ENCODE data around the gene CENPV.
A peak's percentile ranks its signal among the peaks of the same experiment; 100 is the strongest.

CENPV gene

DNA sequence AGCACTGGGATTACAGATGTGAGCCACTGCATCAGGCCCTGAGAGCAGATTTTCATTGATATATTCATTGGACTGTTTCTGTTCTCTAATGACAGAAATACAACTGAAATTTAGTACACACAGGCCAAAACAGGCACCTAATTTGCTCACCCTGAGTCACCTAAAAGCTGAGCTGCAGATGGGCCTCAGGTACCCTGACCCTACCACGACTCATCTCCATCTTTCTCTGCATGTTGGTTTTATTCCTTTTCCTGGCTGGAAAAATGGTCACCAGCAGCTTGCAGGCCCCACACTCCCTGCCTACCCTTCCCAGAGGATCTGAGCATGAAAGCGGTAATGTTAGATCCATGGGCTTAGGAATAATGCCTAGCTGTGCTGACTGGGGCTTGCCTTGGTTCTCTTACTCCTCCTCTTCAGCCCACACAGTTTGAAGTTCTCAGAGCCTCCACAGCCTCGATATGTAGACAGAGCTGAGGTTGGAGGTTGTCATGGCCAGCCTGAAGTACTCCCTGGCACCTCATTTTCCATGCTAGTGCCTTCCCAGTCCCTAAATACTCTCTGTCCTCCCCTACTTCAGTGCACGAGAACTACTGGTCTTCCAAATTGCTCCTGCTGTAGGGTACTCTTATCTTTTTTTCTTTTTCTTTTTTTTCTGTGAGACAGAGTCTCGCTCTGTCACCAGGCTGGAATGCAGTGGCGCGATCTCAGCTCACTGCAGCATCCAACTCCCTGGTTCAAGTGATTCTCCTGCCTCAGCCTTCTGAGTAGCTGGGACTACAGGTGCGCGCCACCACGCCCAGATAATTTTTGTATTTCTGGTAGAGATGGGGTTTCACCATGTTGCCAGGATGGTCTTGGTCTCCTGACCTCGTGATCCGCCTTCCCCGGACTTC is 51.1 kb downstream of the CENPV start:
- Histone ChIP-seq H3K36me3 (ENCODE audit: control insufficient read depth in 1 of 2, insufficient read depth in 2 of 2, low read depth in 1 of 2, low read length in 2 of 2) (peaks cover 12 to 21% of the 10 kb centered on the region in 2 experiments), H3K18ac (ENCODE audit: low read depth in 1 of 2, low read length in 2 of 2) (peak overlapping the region in 1 of 2 experiments; percentile 55), H3K4me3 (ENCODE audit: insufficient read depth in 1 of 2, low read depth in 1 of 2, low read length in 2 of 2) (no peak overlapping the region), H2BK120ac (ENCODE audit: low read depth, low read length) (no peak overlapping the region), H2AK5ac (ENCODE audit: low read length, severe bottlenecking) (no peak overlapping the region), H3K14ac (ENCODE audit: low read length in 2 of 2) (no peak overlapping the region), H4K91ac (ENCODE audit: low read length) (no peak overlapping the region), H3K79me1 (replicated peaks; ENCODE audit: low read length, poor library complexity, severe bottlenecking) (no peaks in the 10 kb centered on the region), H3K9me3 (ENCODE audit: control insufficient read depth, low read length) (no peaks in the 10 kb centered on the region), H3K23ac (ENCODE audit: low read length in 2 of 2) (no peak overlapping the region), H2BK12ac (ENCODE audit: low read length in 2 of 2) (peak overlapping the region in 1 of 2 experiments; percentile 4), H3K4ac (ENCODE audit: low read depth in 1 of 2, low read length in 2 of 2) (no peak overlapping the region), H3K4me1 (ENCODE audit: control insufficient read depth, insufficient read depth, low read depth, low read length) (peaks cover 7% of the 10 kb centered on the region), H2BK5ac (ENCODE audit: low read depth, low read length, poor library complexity, severe bottlenecking) (no peak overlapping the region), H2AFZ (ENCODE audit: low read depth, low read length) (no peak overlapping the region), H3K27me3 (ENCODE audit: control insufficient read depth in 1 of 2, insufficient read depth in 1 of 2, low read length in 2 of 2) (no peaks in the 10 kb centered on the region), H3K4me2 (ENCODE audit: low read length, poor library complexity, severe bottlenecking) (no peak overlapping the region), H3K27ac (ENCODE audit: low read length, poor library complexity, severe bottlenecking) (no peak overlapping the region), H4K8ac (ENCODE audit: low read length) (no peak overlapping the region), H3K9ac (ENCODE audit: low read length) (no peak overlapping the region), H2BK15ac (ENCODE audit: low read depth, poor library complexity, severe bottlenecking) (no peak overlapping the region)
- DNase-seq, result no peak
- 88% methylated on average over 13 of the region's 13 CpGs for WGBS

DNA sequence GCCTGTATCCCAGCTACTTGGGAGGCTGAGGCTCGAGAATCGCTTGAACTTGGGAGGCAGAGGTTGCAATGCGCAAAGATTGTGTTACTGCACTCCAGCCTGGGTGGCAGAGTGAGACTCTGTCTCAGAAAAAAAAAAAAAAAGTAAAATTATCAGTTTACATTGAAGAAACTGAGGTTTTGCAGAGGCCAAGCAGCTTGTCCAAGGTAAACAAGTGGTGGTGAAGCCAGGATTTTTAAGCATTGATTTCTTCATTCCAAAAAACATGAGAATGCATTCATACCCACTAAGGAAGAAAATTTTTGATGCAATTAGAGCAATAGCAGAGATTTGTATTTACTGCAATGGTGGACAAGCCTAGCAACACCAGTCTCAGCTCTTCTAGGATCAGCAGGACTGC is 52.7 kb downstream of the CENPV start:
- no peak overlapping the region for H4K91ac ChIP-seq (ENCODE audit: low read length)
- no peak overlapping the region for H3K14ac ChIP-seq (ENCODE audit: low read length in 2 of 2)
- H2BK5ac ChIP-seq (ENCODE audit: low read depth, low read length, poor library complexity, severe bottlenecking), result no peak overlapping the region
- H2BK12ac ChIP-seq (ENCODE audit: low read length in 2 of 2), result no peak overlapping the region
- no peaks in the 10 kb centered on the region for H3K27me3 ChIP-seq (ENCODE audit: control insufficient read depth in 1 of 2, insufficient read depth in 1 of 2, low read length in 2 of 2)
- 98% methylated on average over 3 of the region's 3 CpGs for WGBS
- H2AK5ac ChIP-seq (ENCODE audit: low read length, severe bottlenecking), result no peak overlapping the region
- no peak overlapping the region for H2AFZ ChIP-seq (ENCODE audit: low read depth, low read length)
- H3K27ac ChIP-seq (ENCODE audit: low read length, poor library complexity, severe bottlenecking), result no peak overlapping the region
- peaks cover 7 to 17% of the 10 kb centered on the region in 2 experiments for H3K36me3 ChIP-seq (ENCODE audit: control insufficient read depth in 1 of 2, insufficient read depth in 2 of 2, low read depth in 1 of 2, low read length in 2 of 2)
- H2BK120ac ChIP-seq (ENCODE audit: low read depth, low read length), result no peak overlapping the region
- DNase-seq, result no peak
- H3K4me2 ChIP-seq (ENCODE audit: low read length, poor library complexity, severe bottlenecking), result no peak overlapping the region
- no peak overlapping the region for H3K4ac ChIP-seq (ENCODE audit: low read depth in 1 of 2, low read length in 2 of 2)
- H3K79me1 ChIP-seq (replicated peaks; ENCODE audit: low read length, poor library complexity, severe bottlenecking), result no peaks in the 10 kb centered on the region
- no peak overlapping the region for H3K18ac ChIP-seq (ENCODE audit: low read depth in 1 of 2, low read length in 2 of 2)
- no peak overlapping the region for H3K23ac ChIP-seq (ENCODE audit: low read length in 2 of 2)
- peaks cover 6% of the 10 kb centered on the region for H3K4me1 ChIP-seq (ENCODE audit: control insufficient read depth, insufficient read depth, low read depth, low read length)
- no peaks in the 10 kb centered on the region for H3K9me3 ChIP-seq (ENCODE audit: control insufficient read depth, low read length)
- no peak overlapping the region for H4K8ac ChIP-seq (ENCODE audit: low read length)
- no peak overlapping the region for H2BK15ac ChIP-seq (ENCODE audit: low read depth, poor library complexity, severe bottlenecking)
- no peak overlapping the region for H3K4me3 ChIP-seq (ENCODE audit: insufficient read depth in 1 of 2, low read depth in 1 of 2, low read length in 2 of 2)
- H3K9ac ChIP-seq (ENCODE audit: low read length), result no peak overlapping the region

DNA sequence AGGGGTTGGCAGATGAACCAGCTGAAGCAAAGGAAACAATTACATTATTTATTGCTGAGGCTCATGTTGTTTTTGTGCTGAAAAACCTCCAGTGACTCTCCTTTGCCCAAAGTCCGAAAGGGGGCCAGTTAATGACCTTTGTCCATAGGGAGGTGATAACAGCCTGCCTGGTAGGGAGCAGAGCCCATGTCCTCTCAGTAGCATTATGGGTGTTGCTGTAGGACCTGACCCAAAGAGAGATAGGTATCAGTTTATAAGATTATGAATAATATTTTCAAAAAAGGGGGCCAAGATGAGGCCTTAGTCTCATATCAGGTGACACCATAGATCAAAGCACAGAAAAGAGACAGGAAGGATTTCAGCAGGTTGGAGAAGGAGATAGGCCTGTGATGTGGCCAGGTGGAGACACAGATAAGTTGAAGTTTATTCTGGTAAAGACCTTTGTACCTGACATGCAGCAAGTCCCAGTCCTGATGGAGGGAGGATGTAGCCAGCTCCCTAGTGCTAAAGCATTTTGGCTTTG is 55.1 kb downstream of the CENPV start:
- Histone ChIP-seq H3K9me3 (ENCODE audit: control insufficient read depth, low read length) (no peaks in the 10 kb centered on the region), H3K4ac (ENCODE audit: low read depth in 1 of 2, low read length in 2 of 2) (no peak overlapping the region), H2BK12ac (ENCODE audit: low read length in 2 of 2) (no peak overlapping the region), H2AK5ac (ENCODE audit: low read length, severe bottlenecking) (no peak overlapping the region), H3K14ac (ENCODE audit: low read length in 2 of 2) (no peak overlapping the region), H3K4me1 (ENCODE audit: control insufficient read depth, insufficient read depth, low read depth, low read length) (peaks cover 6% of the 10 kb centered on the region), H3K18ac (ENCODE audit: low read depth in 1 of 2, low read length in 2 of 2) (no peak overlapping the region), H3K27me3 (ENCODE audit: control insufficient read depth in 1 of 2, insufficient read depth in 1 of 2, low read length in 2 of 2) (no peaks in the 10 kb centered on the region), H2BK15ac (ENCODE audit: low read depth, poor library complexity, severe bottlenecking) (no peak overlapping the region), H4K8ac (ENCODE audit: low read length) (no peak overlapping the region), H3K9ac (ENCODE audit: low read length) (no peak overlapping the region), H2AFZ (ENCODE audit: low read depth, low read length) (no peak overlapping the region), H3K36me3 (ENCODE audit: control insufficient read depth in 1 of 2, insufficient read depth in 2 of 2, low read depth in 1 of 2, low read length in 2 of 2) (peaks cover 7 to 13% of the 10 kb centered on the region in 2 experiments), H4K91ac (ENCODE audit: low read length) (no peak overlapping the region), H3K23ac (ENCODE audit: low read length in 2 of 2) (no peak overlapping the region), H3K4me2 (ENCODE audit: low read length, poor library complexity, severe bottlenecking) (no peak overlapping the region), H2BK5ac (ENCODE audit: low read depth, low read length, poor library complexity, severe bottlenecking) (no peak overlapping the region), H3K27ac (ENCODE audit: low read length, poor library complexity, severe bottlenecking) (no peak overlapping the region), H3K79me1 (replicated peaks; ENCODE audit: low read length, poor library complexity, severe bottlenecking) (no peaks in the 10 kb centered on the region), H2BK120ac (ENCODE audit: low read depth, low read length) (no peak overlapping the region), H3K4me3 (ENCODE audit: insufficient read depth in 1 of 2, low read depth in 1 of 2, low read length in 2 of 2) (no peak overlapping the region)
- 94% methylated on average over 1 of the region's 1 CpG for WGBS
- no peak for DNase-seq

- 71% methylated on average over 11 of the region's 11 CpGs for WGBS
- H3K18ac ChIP-seq (ENCODE audit: low read depth in 1 of 2, low read length in 2 of 2), result no peak overlapping the region
- H3K4me2 ChIP-seq (ENCODE audit: low read length, poor library complexity, severe bottlenecking), result no peak overlapping the region
These were observed 55.7 kb downstream of the CENPV start for GRCh38 chr17:16297367-16298139.

More at GRCh38 chr17:16297367-16298139, 55.7 kb downstream of the CENPV start:
- Histone ChIP-seq H4K8ac (ENCODE audit: low read length) (no peak overlapping the region), H3K27me3 (ENCODE audit: control insufficient read depth in 1 of 2, insufficient read depth in 1 of 2, low read length in 2 of 2) (no peaks in the 10 kb centered on the region), H3K9ac (ENCODE audit: low read length) (no peak overlapping the region), H3K79me1 (replicated peaks; ENCODE audit: low read length, poor library complexity, severe bottlenecking) (no peaks in the 10 kb centered on the region), H3K4me3 (ENCODE audit: insufficient read depth in 1 of 2, low read depth in 1 of 2, low read length in 2 of 2) (no peak overlapping the region), H2BK15ac (ENCODE audit: low read depth, poor library complexity, severe bottlenecking) (no peak overlapping the region), H4K91ac (ENCODE audit: low read length) (no peak overlapping the region), H2BK5ac (ENCODE audit: low read depth, low read length, poor library complexity, severe bottlenecking) (no peak overlapping the region), H2BK120ac (ENCODE audit: low read depth, low read length) (no peak overlapping the region), H3K36me3 (ENCODE audit: control insufficient read depth in 1 of 2, insufficient read depth in 2 of 2, low read depth in 1 of 2, low read length in 2 of 2) (peaks cover 7 to 13% of the 10 kb centered on the region in 2 experiments), H3K27ac (ENCODE audit: low read length, poor library complexity, severe bottlenecking) (no peak overlapping the region), H2AFZ (ENCODE audit: low read depth, low read length) (no peak overlapping the region), H3K14ac (ENCODE audit: low read length in 2 of 2) (no peak overlapping the region), H3K4ac (ENCODE audit: low read depth in 1 of 2, low read length in 2 of 2) (no peak overlapping the region), H3K23ac (ENCODE audit: low read length in 2 of 2) (no peak overlapping the region), H2BK12ac (ENCODE audit: low read length in 2 of 2) (no peak overlapping the region), H3K9me3 (ENCODE audit: control insufficient read depth, low read length) (no peaks in the 10 kb centered on the region), H2AK5ac (ENCODE audit: low read length, severe bottlenecking) (no peak overlapping the region), H3K4me1 (ENCODE audit: control insufficient read depth, insufficient read depth, low read depth, low read length) (peaks cover 6% of the 10 kb centered on the region)
- no peak for DNase-seq
